Activated CD4-positive, alpha-beta T cell treated with anti-CD3 and anti-CD28 coated beads for 48 hours (primary cell): ENCODE data around the gene GPR137B.

Source experiments
- DNase-seq: peaks from one replicate; pipeline ENCODE4 v3.0.0-alpha.2; 2020

The GPR137B gene

DNA sequence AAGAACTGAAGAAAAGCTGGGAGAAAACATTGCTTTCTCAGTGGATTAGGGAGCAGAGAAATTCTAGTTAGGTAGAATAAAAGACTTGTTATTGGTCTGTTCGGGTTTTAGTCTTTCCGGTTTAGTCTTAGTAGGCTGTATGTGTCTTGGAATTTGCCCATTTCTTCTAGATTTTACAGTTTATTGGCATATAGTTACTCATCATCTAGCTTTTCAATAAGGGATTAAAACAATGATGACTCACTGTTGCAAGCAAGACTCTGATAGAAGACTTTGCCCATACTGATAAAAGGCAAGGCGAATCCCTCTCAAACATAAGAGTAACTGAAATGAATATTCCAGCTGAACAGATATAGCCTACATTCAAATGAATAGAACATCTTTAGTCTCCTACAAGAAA, 62.3 kb downstream of the GPR137B start:
- no peak for DNase-seq

DNA sequence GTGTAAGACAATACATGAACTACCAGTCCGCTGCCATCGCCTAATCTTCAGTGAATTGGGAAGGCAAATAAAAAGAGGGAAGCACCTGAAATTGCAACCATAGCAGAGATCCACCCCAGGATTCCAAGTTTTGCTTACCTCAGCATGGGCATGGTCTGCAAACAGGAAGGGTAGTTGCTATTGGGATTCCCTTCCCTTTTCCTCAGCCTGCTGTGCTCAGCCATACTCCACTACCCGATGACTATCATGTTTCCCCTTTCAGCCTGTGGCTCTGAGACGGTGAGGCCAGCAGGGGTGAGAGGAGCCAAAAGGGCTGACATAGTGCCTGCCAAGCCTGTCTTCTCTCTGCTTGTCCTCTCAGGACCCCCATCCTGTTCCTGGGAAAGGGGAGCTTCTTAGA, 64.2 kb downstream of the GPR137B start:
- no peak for DNase-seq

DNA sequence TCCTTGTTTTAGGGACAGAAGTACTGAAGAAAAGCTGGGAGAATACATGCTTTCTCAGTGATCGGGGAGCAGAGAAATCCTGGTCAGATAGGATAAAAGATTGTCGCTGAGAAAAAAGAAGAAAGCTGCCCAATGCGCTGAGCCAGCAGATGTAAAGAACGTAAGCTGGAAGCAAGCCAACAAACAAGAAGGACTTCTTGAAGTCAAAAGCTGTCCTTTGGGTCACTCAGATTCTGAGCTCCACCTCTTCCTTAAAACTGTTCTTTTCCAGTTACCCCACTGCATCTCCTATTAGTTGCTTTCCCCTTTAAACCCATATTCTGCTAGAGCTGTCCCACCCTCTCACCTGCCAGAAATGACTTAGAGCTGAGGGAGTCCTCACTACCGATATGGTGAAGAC, 64.8 kb downstream of the GPR137B start:
- no peak for DNase-seq

DNA sequence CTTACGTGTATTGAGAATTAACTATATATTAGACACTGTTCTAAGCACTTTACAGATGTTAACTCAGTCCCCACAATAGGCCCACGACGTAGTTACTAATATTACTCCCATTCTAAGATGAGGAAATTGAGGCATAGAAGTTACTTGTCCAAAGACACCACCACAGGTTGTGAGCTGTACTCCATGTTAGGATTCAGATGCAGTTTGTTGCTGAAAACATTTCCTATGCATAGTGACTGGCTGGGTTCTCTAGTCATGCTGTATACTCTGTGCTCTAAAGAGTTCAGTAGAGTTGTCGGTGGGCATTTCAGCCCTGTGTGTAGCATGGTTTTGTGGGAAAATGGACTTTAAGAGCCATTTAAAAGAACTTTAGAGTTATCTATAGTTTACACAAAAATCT, 65.2 kb downstream of the GPR137B start:
- DNase-seq = no peak

DNA sequence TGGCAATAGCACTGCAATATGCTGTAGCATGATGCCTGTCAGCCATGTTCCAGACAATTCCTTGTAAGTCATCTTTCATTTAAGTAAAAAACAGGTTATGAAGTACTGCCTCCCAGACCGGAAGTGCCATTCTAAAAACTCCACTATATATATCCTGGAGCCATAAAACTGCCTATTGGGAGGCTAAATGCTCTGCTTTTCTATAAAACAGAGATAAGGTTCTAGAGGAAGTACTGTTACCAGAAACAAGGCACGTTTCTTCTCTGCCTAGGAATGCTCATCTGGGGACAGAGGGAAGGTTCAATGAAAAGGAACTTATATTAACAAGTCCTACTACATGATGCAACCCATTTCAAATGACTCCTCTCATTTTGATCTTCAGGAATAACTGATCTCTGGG, 66.8 kb downstream of the GPR137B start:
- DNase-seq = no peak

DNA sequence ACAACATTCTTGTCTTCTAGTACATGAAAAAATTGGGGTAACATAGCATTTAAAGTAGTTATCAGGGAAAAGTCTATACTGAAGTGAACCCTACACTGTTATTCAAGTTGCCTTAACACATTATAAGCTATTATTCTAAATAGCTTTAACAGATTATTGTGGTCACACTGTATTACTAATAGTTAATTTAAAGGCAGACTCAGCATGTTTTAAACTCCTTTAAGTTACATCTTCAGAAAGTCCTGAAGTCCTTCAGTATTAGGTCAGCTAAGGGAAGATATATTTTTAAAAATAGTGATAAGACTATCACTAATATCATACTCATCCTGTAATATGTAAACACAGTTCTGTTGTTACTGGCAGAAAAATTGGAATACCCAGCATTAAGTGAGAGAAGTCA, 67.4 kb downstream of the GPR137B start:
- no peak for DNase-seq

DNA sequence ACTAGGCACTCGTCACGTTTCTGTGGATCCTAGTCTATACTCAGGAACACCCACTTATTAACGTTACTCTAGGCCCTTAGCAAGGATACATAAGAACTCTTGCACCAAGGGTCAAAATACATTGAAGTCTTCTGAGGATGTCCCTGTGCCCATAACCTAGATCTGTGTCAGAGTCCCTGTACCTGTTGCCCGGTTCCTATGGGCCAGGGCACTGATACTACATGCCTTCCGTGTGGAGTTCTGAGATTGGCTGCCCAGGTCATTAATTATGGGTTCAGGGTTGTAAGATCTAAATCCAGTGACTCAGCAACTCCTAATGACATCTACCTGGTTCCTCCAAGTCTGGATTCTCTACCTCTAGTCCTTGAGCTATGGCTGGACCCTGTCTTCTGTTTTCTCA, 69.5 kb downstream of the GPR137B start:
- no peak for DNase-seq

DNA sequence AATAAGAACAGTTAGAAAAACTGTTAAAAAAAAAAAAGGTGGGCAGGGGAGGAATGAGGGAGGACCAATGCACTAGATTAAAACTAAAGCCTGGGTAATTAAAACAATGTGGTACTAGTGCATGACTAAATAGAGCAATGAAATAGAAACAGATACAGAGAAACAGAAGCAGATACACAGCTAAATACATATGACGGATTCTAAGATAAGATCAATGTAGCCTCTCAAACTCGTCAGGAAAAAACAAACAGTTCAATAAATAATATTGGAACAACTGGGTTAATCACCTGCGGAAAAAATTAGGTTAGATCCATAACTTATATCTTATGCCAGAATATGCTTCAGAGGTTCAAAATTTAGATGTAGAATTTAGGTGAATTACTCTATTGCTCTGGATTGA, 71.2 kb downstream of the GPR137B start:
- DNase-seq = no peak

DNA sequence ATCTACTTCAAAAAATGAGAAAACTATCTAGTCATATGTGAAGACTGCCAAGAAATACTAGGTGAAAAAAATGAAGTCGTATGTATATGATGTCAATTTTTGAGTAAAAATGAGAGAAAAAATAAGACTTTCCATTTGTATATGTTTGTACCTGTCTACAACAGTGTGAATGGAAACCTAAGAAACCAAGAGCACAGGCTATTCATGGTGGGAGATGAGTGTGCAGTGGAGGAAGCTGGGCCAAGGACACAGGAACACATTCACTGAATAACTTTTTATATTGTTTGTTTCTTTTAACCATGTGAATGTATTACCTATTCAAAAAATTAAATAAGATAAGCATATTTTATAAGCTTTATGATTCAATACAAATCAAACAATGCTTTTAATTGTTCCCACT, 72.4 kb downstream of the GPR137B start:
- DNase-seq = no peak

DNA sequence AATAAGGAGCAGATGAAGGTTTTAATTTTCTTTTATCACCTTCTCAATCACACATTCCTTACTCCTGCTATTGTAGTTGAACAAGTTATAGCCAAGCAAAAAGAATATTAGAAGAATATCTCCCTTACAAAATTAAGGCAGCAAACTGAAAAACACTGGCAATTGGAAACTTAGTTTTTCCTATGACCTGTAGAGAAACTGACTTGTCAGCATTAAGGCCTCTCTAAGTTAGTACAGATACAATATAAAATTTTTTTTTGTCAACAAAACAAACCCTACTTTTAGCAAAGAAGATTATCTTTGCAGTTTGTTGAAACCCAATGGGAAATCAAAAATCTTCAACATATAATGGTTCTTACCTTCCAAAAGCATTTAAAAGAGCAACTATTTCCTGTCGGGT, 78.1 kb downstream of the GPR137B start:
- DNase-seq = no peak

DNA sequence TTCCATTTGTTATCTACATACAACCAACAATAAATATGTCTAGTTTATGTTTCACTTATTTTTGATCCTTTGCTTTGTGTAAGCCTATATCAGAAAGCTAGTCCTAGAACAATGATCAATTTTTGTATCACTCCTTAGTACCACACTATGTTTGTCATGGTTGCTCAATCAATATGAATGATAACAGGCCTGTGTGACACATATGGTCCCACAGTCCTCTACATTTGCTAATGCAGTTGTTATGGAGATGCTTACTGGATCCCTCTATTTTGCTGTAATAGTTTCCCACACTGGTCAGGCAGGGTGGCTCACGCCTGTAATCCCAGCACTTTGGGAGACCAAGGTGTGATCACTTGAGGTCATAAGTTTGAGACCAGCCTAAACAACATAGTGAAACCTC, 80.3 kb downstream of the GPR137B start:
- no peak for DNase-seq

DNA sequence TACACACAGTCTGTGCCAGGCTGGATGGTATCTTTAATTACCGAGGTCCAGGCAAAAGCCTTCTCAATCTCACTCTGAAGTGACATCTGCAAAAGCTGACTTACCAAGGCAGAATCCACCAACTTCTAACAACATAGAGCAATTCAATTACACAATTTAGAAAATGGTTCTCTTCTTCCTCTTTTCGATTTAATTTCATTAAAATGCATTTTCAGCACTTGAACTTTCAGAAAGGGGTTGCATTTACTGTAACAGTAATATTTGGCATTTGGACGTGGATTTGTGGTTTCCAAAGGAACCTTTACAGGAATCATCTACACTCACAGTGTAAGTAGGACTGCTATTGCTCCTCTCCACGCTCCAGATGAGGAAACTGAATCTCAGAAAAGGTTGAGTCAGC, 86.1 kb downstream of the GPR137B start:
- DNase-seq = no peak

DNA sequence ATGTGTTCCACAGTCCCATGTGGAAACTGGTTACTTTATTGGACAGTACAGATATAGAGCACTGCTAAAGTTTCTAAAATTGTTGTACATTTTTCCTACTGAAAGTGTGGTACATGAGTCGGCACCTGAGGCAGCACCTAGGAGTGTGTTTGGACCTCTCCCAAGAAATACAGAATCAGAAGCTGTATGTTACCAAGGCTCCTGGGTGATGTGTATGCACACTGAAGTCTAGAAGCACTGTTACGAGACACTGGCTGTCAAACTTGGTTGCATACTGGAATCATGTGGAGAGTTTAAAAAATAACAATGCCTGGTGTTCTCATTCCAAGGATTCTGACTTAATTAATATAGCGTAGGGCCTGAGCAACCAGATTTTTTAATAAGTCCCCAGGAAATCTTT, 92.8 kb downstream of the GPR137B start:
- DNase-seq = no peak

DNA sequence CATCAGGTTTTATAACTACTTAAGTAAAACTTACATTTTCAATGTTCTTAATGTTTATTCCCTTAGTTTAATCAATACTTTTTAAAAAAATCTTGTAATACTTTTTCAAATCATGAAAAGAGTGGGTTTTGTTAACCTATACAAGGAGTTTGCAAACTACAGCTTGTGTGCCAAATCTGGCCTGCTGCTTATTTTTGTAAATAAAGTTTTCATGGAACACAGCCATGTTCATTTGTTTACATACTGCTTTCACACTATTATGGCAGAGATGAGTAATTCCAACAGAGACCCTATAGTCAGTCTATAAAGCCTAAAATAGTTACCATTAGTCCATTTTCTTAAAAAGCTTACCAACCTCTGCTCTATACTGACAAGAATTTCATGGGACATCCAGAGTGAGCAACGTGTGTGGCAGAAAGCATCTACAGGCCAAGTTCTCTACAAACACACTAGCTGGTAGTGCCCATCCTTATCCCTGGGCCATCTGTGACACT, 96.8 kb downstream of the GPR137B start:
- no peak for DNase-seq

DNA sequence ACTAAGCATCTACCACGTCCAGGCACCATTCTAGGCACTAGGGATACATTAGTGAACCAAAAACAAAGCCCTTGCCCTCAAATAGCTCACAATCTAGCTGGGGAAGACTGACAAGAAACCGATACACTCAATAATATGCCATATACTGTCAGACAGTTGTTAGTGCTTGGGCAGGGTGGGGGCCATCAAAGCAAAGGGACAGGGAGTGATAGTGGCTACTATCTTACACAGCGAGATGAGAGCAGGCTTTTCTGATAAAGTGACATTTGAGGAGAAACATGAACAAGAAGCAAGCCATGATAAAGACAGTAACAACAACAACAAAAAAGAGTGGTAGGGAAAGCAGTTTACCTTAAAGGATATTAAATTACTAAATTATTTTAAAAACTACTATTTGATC, 98.3 kb downstream of the GPR137B start:
- DNase-seq = no peak

DNA sequence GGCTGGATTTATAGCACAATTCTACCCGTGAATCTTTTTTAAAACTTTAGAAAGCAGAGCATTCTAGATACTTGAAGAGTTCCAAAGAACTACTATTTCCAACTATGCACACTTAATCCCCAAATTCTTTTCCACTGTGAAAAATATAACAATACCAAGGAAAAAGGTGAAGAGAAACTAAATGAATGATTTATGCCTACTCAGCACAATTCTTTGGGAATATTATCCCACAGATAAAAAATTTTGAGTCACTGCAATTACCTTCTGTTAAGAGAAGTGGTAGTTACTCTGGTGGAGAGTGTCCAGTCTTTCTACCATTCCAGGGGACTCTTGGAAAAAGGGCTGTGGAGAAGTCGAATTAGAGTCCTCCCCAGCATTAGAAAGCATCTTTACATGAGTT, 100.2 kb downstream of the GPR137B start:
- no peak for DNase-seq

DNA sequence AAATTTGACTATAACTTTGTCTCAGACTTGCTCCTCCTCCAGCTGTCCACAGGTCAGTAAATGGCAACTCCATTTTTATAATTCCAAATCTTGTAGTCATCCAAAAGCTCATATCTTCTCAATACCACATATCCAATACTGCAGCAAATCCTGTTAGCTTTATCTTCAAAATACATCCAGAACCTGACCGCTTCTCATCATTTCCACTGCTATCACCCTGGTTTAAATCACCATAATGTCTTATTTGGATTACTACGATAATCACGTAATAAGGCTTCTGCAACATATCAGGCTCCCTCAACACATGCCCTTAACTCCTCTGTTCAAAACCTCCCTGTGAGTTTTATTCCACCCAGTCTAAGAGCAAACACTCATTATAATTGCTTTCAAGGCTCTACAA, 104.9 kb downstream of the GPR137B start:
- DNase-seq = no peak

DNA sequence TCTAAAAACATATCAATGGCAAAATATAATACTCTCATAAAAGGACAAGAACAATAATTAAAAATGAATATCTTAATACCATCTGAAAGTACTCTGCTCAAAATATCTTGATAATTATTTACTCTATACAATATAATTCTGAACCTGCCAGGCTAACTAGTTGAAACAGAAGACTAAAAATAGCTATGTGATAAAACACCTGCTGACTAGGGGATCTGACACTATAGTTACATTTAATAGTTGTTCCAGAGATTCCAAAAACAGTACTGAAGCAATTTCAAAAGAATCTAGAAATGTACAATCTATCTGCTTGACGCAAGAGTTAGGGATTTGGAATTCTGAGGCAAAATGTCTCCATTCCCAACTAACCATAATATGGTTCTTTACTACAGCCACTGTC, 109.2 kb downstream of the GPR137B start:
- no peak for DNase-seq

DNA sequence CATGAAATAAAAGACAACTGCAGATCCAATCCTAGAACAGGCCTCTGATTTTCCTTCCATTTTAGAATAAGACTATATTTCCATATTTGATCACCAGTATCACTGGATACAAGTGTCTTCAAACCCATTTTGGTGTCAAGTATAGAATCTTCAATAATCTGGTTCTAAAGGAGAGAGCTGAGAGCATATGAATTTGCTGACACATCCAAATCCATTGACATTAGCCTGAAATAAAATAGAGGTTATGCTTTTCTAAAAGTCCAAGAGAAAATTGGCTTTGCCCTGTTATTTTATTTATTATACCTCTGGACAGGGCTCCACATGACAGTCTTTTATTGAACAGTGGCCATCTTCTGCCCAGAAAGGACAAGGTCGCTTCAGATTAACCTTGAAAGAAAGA, 110.8 kb downstream of the GPR137B start:
- no peak for DNase-seq

DNA sequence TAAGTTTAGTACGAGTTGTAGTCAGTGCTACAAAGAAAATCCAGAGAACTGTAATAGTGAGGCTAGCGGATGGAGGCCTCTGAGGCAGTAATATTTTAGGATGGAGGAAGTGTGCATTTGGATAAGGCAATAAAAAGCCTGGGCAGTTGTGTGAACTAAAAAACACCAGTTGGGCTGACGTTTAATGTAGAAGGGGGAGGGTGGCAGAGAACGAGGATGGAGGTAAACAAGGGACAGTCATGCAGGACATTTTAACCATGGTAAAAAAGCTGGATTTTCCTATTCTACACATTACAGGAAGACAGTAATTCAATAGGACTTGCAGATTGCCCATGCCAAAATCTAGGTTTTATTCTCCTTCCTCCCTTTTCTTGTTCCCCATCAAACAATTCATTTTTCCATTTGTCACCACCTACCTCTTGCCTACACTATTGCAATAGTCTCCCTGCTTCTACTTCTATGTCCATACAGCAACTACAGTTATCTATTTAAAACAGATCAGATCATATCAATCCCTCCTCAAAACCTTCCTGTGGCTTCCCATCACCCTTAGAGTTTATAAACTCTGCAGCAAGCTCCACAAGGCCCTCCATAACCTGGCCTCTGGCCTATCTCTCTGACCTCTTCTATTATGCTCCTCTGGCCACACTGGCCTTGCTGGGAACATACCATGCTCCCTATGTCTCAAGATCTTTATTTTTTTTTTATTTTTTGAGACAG, 111.7 kb downstream of the GPR137B start:
- no peak for DNase-seq

DNA sequence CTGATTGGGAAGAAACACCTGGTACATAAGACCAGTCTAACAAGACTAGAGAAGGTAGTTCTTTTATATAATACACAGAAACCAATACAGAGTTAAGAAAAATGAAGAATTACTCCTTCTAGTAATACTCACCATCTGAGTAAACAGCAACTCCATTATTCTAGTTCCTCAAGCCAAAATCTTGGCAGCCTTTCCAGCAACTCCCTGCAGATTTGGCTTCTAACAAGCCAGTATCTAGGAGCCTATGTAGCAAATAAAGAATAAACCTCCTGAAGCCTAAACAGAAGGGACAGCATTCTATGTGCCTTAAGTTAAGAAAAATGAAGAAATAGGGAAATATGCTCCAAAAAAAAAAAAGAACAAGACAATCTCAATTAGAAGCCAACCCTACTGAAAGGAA, 114.9 kb downstream of the GPR137B start:
- no peak for DNase-seq

DNA sequence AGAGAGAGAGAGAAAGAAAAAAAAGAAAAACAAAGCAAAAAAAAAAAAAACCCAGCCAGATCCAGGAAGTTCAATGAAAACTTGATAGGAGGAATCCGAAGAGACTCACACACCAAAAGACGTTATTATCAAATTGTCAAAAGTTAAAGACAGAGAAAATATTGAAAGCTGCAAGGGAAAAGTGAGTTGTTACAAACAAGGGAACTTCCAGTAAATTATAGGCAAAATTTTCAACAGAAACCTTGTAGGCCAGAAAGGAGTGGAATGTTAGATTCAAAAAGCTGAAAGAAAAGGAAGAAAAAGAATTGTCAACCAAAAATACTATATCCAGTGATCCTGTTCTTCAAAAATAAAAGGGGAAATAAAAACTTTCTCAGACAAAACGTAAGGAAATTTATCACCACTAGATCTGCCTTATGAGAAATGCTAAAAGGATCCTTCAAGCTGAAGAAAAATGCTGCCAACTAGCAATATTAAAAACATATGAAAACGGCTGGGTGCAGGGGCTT, 115.8 kb downstream of the GPR137B start:
- DNase-seq = no peak
